ENCODE measurements around the gene FHOD3.

DNA sequence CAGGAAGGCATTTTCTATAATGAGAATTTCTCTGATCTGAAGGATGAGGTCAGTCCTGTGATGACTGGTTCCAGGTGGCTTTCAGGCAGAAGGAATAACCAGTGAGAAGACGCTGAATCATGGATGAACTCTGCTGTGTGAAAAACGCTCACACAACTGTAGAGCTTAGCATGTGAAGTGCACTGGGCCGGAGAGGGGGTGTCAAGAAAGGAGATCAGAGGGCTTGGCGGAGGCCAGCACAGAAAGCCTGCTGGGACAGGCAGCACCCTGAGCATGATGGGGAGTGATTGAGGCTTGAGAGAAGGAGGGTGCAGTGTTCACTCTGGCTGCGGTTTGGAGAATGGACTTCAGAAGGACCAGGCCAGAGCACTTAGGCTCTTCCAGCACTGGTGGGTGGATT lies 294.8 kb downstream of the FHOD3 start:
- TF ChIP-seq, protein P1, sequence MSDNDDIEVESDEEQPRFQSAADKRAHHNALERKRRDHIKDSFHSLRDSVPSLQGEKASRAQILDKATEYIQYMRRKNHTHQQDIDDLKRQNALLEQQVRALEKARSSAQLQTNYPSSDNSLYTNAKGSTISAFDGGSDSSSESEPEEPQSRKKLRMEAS (IDR thresholded peaks at IDR 0.05): no peak
- TF ChIP-seq EP300 (IDR thresholded peaks at IDR 0.05; ENCODE audit: borderline replicate concordance): no peak
- no peak for TF ChIP-seq EGR1 (IDR thresholded peaks at IDR 0.05)

Measured in Ishikawa (cell line).